Measurements from ENCODE around the gene REXO4.

REXO4 gene

DNA sequence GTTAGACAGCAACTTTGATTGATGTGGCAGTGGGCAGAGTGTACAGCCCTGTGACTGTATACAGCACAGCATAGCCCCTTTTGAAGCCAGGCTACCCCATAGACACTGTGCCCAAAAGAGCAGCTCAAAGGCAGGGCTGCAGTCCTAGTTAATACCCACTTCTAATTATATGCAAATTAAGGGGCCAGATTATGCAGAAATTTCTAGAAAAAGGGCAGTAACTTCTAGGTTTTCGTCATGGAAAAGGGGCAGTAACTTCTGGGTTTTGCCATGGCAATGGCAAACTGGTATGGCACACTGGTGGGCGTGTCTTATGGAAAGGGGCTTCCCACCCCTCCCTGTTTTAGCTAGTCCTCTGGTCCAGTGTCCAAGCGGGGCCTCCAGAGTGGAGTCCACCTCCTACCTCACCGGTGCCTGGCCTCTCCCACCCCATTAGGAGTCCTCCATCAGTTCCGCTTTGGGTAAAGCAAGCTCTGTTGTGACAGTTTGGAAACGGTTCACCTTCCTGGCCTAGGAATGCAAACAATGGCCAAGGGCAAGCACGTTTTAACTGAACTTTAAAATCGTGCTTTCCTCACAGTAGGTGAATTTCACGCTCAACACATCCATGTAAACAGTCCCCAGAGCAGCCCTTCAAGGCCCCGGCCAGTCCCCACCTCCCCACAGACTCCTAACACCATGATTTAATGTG lies 10.0 kb upstream of the REXO4 start:
- FAIRE-seq (no peak), DNase-seq (ENCODE audit: insufficient read length, low spot score) (peak; percentile 16)
- TF ChIP-seq, protein P1, sequence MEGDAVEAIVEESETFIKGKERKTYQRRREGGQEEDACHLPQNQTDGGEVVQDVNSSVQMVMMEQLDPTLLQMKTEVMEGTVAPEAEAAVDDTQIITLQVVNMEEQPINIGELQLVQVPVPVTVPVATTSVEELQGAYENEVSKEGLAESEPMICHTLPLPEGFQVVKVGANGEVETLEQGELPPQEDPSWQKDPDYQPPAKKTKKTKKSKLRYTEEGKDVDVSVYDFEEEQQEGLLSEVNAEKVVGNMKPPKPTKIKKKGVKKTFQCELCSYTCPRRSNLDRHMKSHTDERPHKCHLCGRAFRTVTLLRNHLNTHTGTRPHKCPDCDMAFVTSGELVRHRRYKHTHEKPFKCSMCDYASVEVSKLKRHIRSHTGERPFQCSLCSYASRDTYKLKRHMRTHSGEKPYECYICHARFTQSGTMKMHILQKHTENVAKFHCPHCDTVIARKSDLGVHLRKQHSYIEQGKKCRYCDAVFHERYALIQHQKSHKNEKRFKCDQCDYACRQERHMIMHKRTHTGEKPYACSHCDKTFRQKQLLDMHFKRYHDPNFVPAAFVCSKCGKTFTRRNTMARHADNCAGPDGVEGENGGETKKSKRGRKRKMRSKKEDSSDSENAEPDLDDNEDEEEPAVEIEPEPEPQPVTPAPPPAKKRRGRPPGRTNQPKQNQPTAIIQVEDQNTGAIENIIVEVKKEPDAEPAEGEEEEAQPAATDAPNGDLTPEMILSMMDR (IDR thresholded peaks at IDR 0.05; ENCODE audit: insufficient read depth, missing control alignments), result no peak

DNA sequence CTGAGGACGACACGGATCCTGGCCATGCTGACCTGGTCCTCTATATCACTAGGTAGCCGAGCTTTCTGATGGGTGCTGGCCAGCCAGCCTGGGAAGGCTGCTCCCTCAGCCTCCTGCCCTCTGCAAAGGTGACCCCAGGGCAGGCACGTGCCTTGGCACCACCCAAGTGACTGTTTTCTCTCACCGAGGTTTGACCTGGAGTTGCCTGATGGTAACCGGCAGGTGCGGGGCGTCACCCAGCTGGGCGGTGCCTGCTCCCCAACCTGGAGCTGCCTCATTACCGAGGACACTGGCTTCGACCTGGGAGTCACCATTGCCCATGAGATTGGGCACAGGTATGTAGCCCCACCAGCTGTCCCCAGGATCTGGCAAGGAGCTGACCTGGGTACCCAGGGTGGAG lies 8.2 kb upstream of the REXO4 start:
- TF ChIP-seq, protein P1 (IDR thresholded peaks at IDR 0.05; ENCODE audit: insufficient read depth, missing control alignments), result no peak
- FAIRE-seq (no peak), DNase-seq (ENCODE audit: insufficient read length, low spot score) (peak; percentile 11)

DNA sequence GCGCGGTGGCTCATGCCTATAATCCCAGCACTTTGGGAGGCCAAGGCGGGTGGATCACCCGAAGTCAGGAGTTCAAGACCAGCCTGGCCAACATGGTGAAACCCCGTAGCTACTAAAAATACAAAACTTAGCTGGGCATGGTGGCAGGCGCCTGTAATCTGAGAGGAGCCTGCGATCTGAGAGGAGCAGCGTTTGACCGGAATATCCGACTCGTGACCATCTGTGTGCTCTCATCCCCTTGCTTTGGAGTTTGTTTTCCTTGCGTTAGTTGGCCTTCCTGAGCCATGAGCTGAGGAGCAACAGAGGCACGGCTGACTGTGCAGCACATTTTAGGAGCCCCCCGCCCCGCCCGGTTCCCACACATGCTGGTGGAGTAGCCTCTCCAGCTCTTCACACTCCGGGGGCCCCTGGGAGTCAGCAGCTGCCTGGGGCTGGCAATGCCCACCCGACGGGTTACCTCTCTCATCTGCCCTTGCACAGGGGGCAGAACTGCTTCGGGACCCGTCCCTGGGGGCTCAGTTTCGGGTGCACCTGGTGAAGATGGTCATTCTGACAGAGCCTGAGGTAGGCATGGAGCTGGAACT lies 7.3 kb upstream of the REXO4 start:
- no peak for FAIRE-seq
- TF ChIP-seq, protein P1 (IDR thresholded peaks at IDR 0.05; ENCODE audit: insufficient read depth, missing control alignments), result no peak
- DNase-seq (ENCODE audit: insufficient read length, low spot score), result no peak

DNA sequence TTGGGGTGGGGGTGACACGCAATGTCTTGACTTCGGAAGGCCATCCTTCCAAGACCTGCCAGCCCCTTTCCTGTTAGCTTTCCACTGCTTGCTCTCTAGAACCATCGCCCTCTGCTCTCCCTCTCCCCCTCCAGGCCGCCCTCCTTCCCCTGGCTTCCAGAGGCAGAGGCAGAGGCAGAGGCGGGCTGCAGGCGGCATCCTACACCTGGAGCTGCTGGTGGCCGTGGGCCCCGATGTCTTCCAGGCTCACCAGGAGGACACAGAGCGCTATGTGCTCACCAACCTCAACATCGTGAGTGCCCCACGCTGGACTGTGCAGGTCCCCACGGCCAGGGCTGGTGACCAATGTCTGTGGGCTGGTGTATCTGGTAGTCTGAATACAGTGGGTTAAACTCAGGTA lies 6.4 kb upstream of the REXO4 start:
- TF ChIP-seq, protein P1 (IDR thresholded peaks at IDR 0.05; ENCODE audit: insufficient read depth, missing control alignments), result no peak
- DNase-seq (ENCODE audit: insufficient read length, low spot score) (no peak), FAIRE-seq (no peak)

DNA sequence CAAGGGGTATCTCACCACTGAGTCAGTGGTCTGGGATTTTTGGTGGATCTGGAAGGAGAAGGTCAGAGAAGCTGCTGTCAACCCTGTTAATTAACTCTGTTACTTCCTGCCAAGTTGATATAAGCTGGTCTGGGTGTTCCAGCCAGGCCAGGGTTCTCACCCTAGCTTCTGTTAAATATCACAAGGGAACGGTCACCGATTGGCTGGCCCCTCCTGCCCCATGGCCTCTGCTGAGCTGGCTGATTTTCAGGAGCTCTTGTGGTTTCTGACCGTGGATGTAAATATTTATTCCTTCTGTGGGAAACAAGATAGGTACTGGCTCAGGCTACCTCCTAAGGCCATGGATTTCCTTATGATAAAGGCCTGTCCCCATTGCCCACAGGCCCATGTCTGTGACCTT lies 5.4 kb upstream of the REXO4 start:
- FAIRE-seq (no peak), DNase-seq (ENCODE audit: insufficient read length, low spot score) (no peak)
- TF ChIP-seq, protein P1 (IDR thresholded peaks at IDR 0.05; ENCODE audit: insufficient read depth, missing control alignments), result no peak

DNA sequence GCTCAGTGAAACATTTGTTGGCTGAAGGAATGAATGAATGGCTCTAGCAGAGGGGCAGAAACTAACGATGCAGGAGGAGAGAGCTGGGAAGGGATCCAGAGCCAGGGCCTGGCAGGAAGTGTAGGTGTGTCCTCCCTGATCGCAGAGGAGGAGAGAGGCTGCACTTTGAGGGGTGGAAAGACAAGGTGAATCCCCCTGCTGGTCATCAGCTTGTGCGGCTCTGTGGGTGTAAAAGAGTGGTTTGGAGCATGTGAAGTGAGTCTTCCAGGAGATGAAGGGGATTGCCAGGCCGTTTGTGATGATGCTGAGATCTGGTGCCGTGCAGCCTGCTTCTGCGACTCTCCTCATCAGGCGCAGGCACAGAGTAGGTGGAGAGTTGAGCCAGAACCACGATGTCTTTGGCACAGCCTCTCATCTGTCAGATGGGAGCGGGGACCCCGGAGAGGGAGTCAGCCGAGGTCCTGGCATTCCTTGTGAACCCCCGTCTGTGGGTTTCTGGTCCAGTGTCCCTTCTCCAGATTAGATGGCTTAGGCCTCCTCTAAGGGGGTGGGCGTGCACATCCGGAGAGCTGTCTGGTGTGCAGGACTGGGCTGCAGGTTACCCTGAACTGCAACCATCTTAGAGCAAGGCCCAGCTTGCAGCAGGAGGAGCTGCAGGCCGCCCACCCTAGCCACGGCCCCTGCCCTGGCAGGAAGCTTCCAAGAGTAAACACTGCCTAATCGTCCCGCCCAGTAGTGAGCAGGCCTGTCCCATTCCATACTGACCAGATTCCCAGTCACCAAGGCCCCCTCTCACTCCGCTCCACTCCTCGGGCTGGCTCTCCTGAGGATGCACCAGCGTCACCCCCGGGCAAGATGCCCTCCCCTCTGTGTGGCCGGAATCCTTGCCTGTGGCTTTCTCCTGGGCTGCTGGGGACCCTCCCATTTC lies 4.1 kb upstream of the REXO4 start, which contains the start of gene ADAMTS13:
Gene ADAMTS13 (plus strand): TSS at position 753 of the 928 bp plus-strand sequence. CDS start 77 bp downstream, at position 830.
- TF ChIP-seq, protein P1 (IDR thresholded peaks at IDR 0.05; ENCODE audit: insufficient read depth, missing control alignments), result no peak
- no peak for FAIRE-seq

More for the DNA sequence above, 4.1 kb upstream of the REXO4 start, which contains the start of gene ADAMTS13:
- DNase-seq (ENCODE audit: insufficient read length, low spot score), result peak; percentile 12
